Stimulated activated CD4-positive, alpha-beta T cell treated with anti-CD3 and anti-CD28 coated beads, Interleukin-1b, Interleukin-23, amount 100 ng/mL, for 1 hour (primary cell): Measurements from ENCODE around the gene MARK2.
"Not testable (repeated sequence)": the region's sequence is repeated elsewhere in the genome, so short reads cannot be mapped to it uniquely, and the experiment has no call there.

ENCODE experiments used
- DNase-seq, 2 donors: peaks; one replicate each; pipeline ENCODE4 v3.0.0-alpha.2; 2020; ENCODE audit warnings: low read depth in 2 of 2

Gene MARK2

GRCh38 chr11:63854696-63855095 is 15.8 kb downstream of the MARK2 start:
- DNase-seq: no peak

GRCh38 chr11:63855975-63856374 is 17.1 kb downstream of the MARK2 start:
- DNase-seq: no peak

GRCh38 chr11:63858628-63859550 is 20.0 kb downstream of the MARK2 start:
- no peak for DNase-seq

- no peak for DNase-seq
These were observed 24.0 kb downstream of the MARK2 start for GRCh38 chr11:63862923-63863322.

- DNase-seq: not testable (repeated sequence)
These were observed 24.7 kb downstream of the MARK2 start for GRCh38 chr11:63863620-63864019.

- peak; percentile 42 to 44 for DNase-seq
These were observed 27.3 kb downstream of the MARK2 start for GRCh38 chr11:63866211-63866610.

- DNase-seq: no peak
These were observed 28.6 kb downstream of the MARK2 start for GRCh38 chr11:63867511-63867910.

- DNase-seq: no peak
These were observed 29.6 kb downstream of the MARK2 start for GRCh38 chr11:63868399-63869064.

- no peak for DNase-seq
These were observed 30.3 kb downstream of the MARK2 start for GRCh38 chr11:63869171-63869591.

- peak in 1 of 2 donors; percentile 17 for DNase-seq
These were observed 30.8 kb downstream of the MARK2 start for GRCh38 chr11:63869683-63870082.

GRCh38 chr11:63870351-63871140 is 31.6 kb downstream of the MARK2 start:
- no peak for DNase-seq

GRCh38 chr11:63871962-63872799 is 33.3 kb downstream of the MARK2 start:
- no peak for DNase-seq

- DNase-seq: no peak
These were observed 33.9 kb downstream of the MARK2 start for GRCh38 chr11:63872800-63873197.

- DNase-seq: no peak
These were observed 34.4 kb downstream of the MARK2 start for GRCh38 chr11:63873311-63873710.

- DNase-seq: no peak
These were observed 35.6 kb downstream of the MARK2 start for GRCh38 chr11:63874511-63874910.

GRCh38 chr11:63875506-63876065 is 36.7 kb downstream of the MARK2 start:
- no peak for DNase-seq

GRCh38 chr11:63876616-63877015 is 37.7 kb downstream of the MARK2 start:
- no peak for DNase-seq

- DNase-seq: no peak
These were observed 38.8 kb downstream of the MARK2 start for GRCh38 chr11:63877658-63878241.

- no peak for DNase-seq
These were observed 40.9 kb downstream of the MARK2 start for GRCh38 chr11:63879598-63880402.

GRCh38 chr11:63880403-63880790 is 41.5 kb downstream of the MARK2 start:
- DNase-seq: no peak
